IMR-90 (cell line): ENCODE data around the gene THBS4. TPM values are rescaled to one million over a fixed set of nuclear protein-coding genes. Genes with fewer than 3 reads are reported as not detected.

ENCODE experiments used
- ATAC-seq: fragments of 200-7000 bp; cut with Tn5 transposase; 2 replicates; pipeline ENCODE4 v1.9.1; 2020; ENCODE audit warnings: low read depth, mild to moderate bottlenecking, moderate library complexity
- BruUV-seq: library from RNA; stranded (reverse); fragments of 400-500 nt; replicated peaks from 2 replicates; lab custom pipeline; 2021; lab: Mats Ljungman, UMichigan
- CTCF ChIA-PET: fragments of 300-600 bp; formaldehyde crosslinking; extraction: SDS; loops from one replicate; lab custom pipeline; 2021; ENCODE audit warnings: antibody characterized with exemption; lab: Yijun Ruan, JAX
- POLR2A ChIA-PET: fragments of 300-600 bp; sonication (Branson Sonifier 250); formaldehyde crosslinking; loops from one replicate; lab custom pipeline; 2022; ENCODE audit warnings: antibody characterized with exemption; ENCODE audit not compliant: unreplicated experiment; lab: Charles Lee
- DNase-seq: peaks from one replicate; pipeline ENCODE4 v3.0.0; 2013
- H2AFZ ChIP-seq: replicated peaks from 2 replicates; pipeline ENCODE3; 2013; ENCODE audit warnings: low read length, mild to moderate bottlenecking; ENCODE audit not compliant: poor library complexity
- H2AK5ac ChIP-seq: 2 replicates; pipeline ENCODE4 v1.6.1; 2013; ENCODE audit warnings: low read depth, low read length, inconsistent platforms
- H2AK9ac ChIP-seq: replicated peaks from 2 replicates; pipeline ENCODE3; 2013; ENCODE audit warnings: mild to moderate bottlenecking, low read depth, low read length, moderate library complexity; ENCODE audit not compliant: poor library complexity
- H2BK120ac ChIP-seq: 2 replicates; pipeline ENCODE4 v1.6.1; 2013; ENCODE audit warnings: low read depth, low read length, inconsistent platforms
- H2BK15ac ChIP-seq: 3 replicates; pipeline ENCODE4 v1.6.1; 2013; ENCODE audit warnings: low read depth, low read length, inconsistent platforms
- H2BK20ac ChIP-seq: 2 replicates; pipeline ENCODE4 v1.6.1; 2013; ENCODE audit warnings: low read depth, mild to moderate bottlenecking, inconsistent platforms, low read length, moderate library complexity
- H2BK5ac ChIP-seq: 2 replicates; pipeline ENCODE4 v1.6.1; 2013; ENCODE audit warnings: mild to moderate bottlenecking, low read depth, low read length, inconsistent platforms; ENCODE audit not compliant: poor library complexity, severe bottlenecking
- H3K14ac ChIP-seq: replicated peaks from 2 replicates; pipeline ENCODE4 v1.6.1; 2013; ENCODE audit warnings: low read depth, low read length, inconsistent platforms
- H3K18ac ChIP-seq: 2 replicates; pipeline ENCODE4 v1.6.1; 2013; ENCODE audit warnings: low read depth, low read length, control low read depth
- H3K23ac ChIP-seq: 2 replicates; pipeline ENCODE4 v1.6.1; 2013; ENCODE audit warnings: low read depth, low read length, inconsistent platforms
- H3K27ac ChIP-seq: 2 replicates; pipeline ENCODE4 v1.5.1; 2013; ENCODE audit warnings: mild to moderate bottlenecking, control low read depth, low read length; ENCODE audit not compliant: insufficient read depth
- H3K27me3 ChIP-seq: 2 replicates; pipeline ENCODE4 v1.6.1; 2013; ENCODE audit warnings: low read length; ENCODE audit not compliant: control insufficient read depth, insufficient read depth
- H3K36me3 ChIP-seq: 2 replicates; pipeline ENCODE4 v1.6.1; 2013; ENCODE audit warnings: low read length, mixed read lengths; ENCODE audit not compliant: control insufficient read depth, insufficient read depth
- H3K4ac ChIP-seq: 2 replicates; pipeline ENCODE4 v1.6.1; 2013; ENCODE audit warnings: low read depth, low read length, inconsistent platforms
- H3K4me1 ChIP-seq: 2 replicates; pipeline ENCODE4 v1.6.1; 2013; ENCODE audit warnings: low read length, mixed read lengths; ENCODE audit not compliant: control insufficient read depth, insufficient read depth
- H3K4me2 ChIP-seq: 2 replicates; pipeline ENCODE4 v1.6.1; 2013; ENCODE audit warnings: low read depth, mild to moderate bottlenecking, control low read depth, low read length, moderate library complexity
- H3K4me3 ChIP-seq: 2 replicates; pipeline ENCODE4 v1.5.1; 2013; ENCODE audit warnings: low read depth, mild to moderate bottlenecking, control low read depth, low read length, moderate library complexity; ENCODE audit not compliant: insufficient read depth
- H3K56ac ChIP-seq: 2 replicates; pipeline ENCODE4 v1.6.1; 2013; ENCODE audit warnings: low read length, inconsistent platforms; ENCODE audit not compliant: insufficient read depth; ENCODE audit errors: extremely low read depth
- H3K79me1 ChIP-seq, 2 experiments: 2 replicates each; pipeline ENCODE4 v1.6.1; 2013; ENCODE audit warnings: low read length in 2 of 2, inconsistent platforms in 1 of 2, low read depth in 1 of 2
- H3K9ac ChIP-seq: 2 replicates; pipeline ENCODE4 v1.6.1; 2013; ENCODE audit warnings: low read depth, low read length, control low read depth
- H3K9me1 ChIP-seq: 2 replicates; pipeline ENCODE4 v1.6.1; 2013; ENCODE audit warnings: low read length, inconsistent platforms; ENCODE audit not compliant: insufficient read depth
- H3K9me3 ChIP-seq: 2 replicates; pipeline ENCODE4 v1.6.1; 2013; ENCODE audit warnings: low read length; ENCODE audit not compliant: control insufficient read depth, insufficient read depth
- H4K20me1 ChIP-seq: 2 replicates; pipeline ENCODE4 v1.6.1; 2013; ENCODE audit warnings: low read length, inconsistent platforms; ENCODE audit not compliant: insufficient read depth
- H4K5ac ChIP-seq: 2 replicates; pipeline ENCODE4 v1.6.1; 2013; ENCODE audit warnings: mild to moderate bottlenecking, low read depth, low read length, control low read depth
- H4K8ac ChIP-seq, 2 experiments: 2 replicates each; pipeline ENCODE4 v1.6.1; 2013; ENCODE audit warnings: low read depth in 2 of 2, low read length in 2 of 2, control low read depth in 1 of 2, inconsistent platforms in 1 of 2
- H4K91ac ChIP-seq: 2 replicates; pipeline ENCODE4 v1.6.1; 2013; ENCODE audit warnings: low read depth, low read length, inconsistent platforms; ENCODE audit not compliant: insufficient read depth
- BHLHE40 ChIP-seq: fragments of 150-350 bp; IDR thresholded peaks from 2 replicates; pipeline ENCODE4 v1.6.1; 2016; ENCODE audit warnings: mild to moderate bottlenecking, low read depth, low read length
- CEBPB ChIP-seq: IDR thresholded peaks from 2 replicates; pipeline ENCODE4 v1.6.1; 2012; ENCODE audit warnings: low read depth, low read length, improper control_type of control experiment
- CHD1 ChIP-seq: IDR thresholded peaks from 2 replicates; pipeline ENCODE4 v1.6.1; 2012; ENCODE audit warnings: low read depth, low read length, improper control_type of control experiment
- CTCF ChIP-seq: conservative IDR thresholded peaks from 2 replicates; pipeline ENCODE4 v1.5.1; 2012; ENCODE audit warnings: mild to moderate bottlenecking, low read depth, low read length, improper control_type of control experiment
- ELK1 ChIP-seq: fragments of 150-350 bp; IDR thresholded peaks from 2 replicates; pipeline ENCODE4 v1.6.1; 2016; ENCODE audit warnings: low read depth, mild to moderate bottlenecking, low read length, moderate library complexity, borderline replicate concordance
- MAFK ChIP-seq: IDR thresholded peaks from 2 replicates; pipeline ENCODE4 v1.6.1; 2012; ENCODE audit warnings: low read depth, low read length, improper control_type of control experiment
- NFE2L2 ChIP-seq: fragments of 150-350 bp; IDR thresholded peaks from 2 replicates; pipeline ENCODE4 v1.6.1; 2016; ENCODE audit warnings: low read depth, mild to moderate bottlenecking, low read length
- RFX5 ChIP-seq: IDR thresholded peaks from 2 replicates; pipeline ENCODE4 v1.8.0; 2012; ENCODE audit warnings: low read depth, mild to moderate bottlenecking, low read length, moderate library complexity
- WGBS, 2 experiments: methylation state at CpG; one replicate each; pipeline versions ENCODE4 v1.1.5 to v1.1.7; 2013; ENCODE audit warnings: missing lambda C conversion rate in 2 of 2; ENCODE audit not compliant: insufficient read length in 1 of 2; ENCODE audit errors: extremely low coverage in 2 of 2; 5-methylcytosine and 5-hydroxymethylcytosine counted together
- dilution Hi-C: fragments of 300-500 bp; cut with HindIII; formaldehyde crosslinking; loops from one replicate; pipeline ENCODE4 v1.14.3; 2018; ENCODE audit warnings: low sequenced_read_pairs; ENCODE audit not compliant: unreplicated experiment
- in situ Hi-C: fragments of 300-500 bp; cut with MboI; formaldehyde crosslinking; loops from 3 replicates; pipeline ENCODE4 v1.14.3; 2019; ENCODE audit warnings: low sequenced_read_pairs, inconsistent platforms, mixed read lengths
- intact Hi-C: fragments of 100-400 bp; cut with micrococcal nuclease; formaldehyde crosslinking; loops from 2 replicates; pipeline ENCODE4 v1.10.0; 2022
- polyA plus RNA-seq, 3 experiments: library from polyadenylated mRNA; depleted of rRNA; stranded (reverse); fragments of >200 nt; gene quantifications; 2 replicates each; pipeline ENCODE4 v1.2.3, GENCODE V29; 2012; ENCODE audit warnings: low replicate concordance in 1 of 3
- total RNA-seq: library from RNA; depleted of rRNA; stranded (reverse); fragments of >200 nt; gene quantifications from 2 replicates; pipeline ENCODE4 v1.2.3, GENCODE V29; 2012

THBS4 gene
- total and polyA plus RNA-seq, 2 of the 4 experiments (the other 2 are of a cell fraction) = 0.90 to 0.92 TPM

GRCh38 chr5:80106916-80107315 lies 71.8 kb downstream of the THBS4 start:
- intact Hi-C loops = no loop called here
- H2BK15ac ChIP-seq = no peak overlapping the region
- no peak overlapping the region for H2AFZ ChIP-seq
- H3K4me2 ChIP-seq = no peak overlapping the region
- H3K18ac ChIP-seq = no peak overlapping the region
- no peak overlapping the region for H2BK120ac ChIP-seq
- H4K8ac ChIP-seq = no peak overlapping the region
- H3K36me3 ChIP-seq = no peaks in the 10 kb centered on the region
- no CpG with 5 or more reads among the region's 5 CpGs for WGBS, 2 experiments
- no peak overlapping the region for H3K23ac ChIP-seq
- H2BK5ac ChIP-seq = no peak overlapping the region
- H2AK9ac ChIP-seq = no peak overlapping the region
- in situ Hi-C loops = no loop called here
- no peaks in the 10 kb centered on the region for H3K79me1 ChIP-seq
- TF ChIP-seq CHD1 = no peak
- no peak for TF ChIP-seq MAFK
- no peak for TF ChIP-seq CEBPB
- no peak for TF ChIP-seq NFE2L2
- TF ChIP-seq ELK1 = no peak
- TF ChIP-seq CTCF = no peak
- no peak for TF ChIP-seq BHLHE40
- no peak for TF ChIP-seq RFX5
- H3K14ac ChIP-seq = no peak overlapping the region
- CTCF ChIA-PET = interaction anchor here (1.1 kb wide), 1 partner anchor 16 kb away, joined by 3 read pairs; no protein-coding TSS in a partner anchor
- no peaks in the 10 kb centered on the region for H3K9me1 ChIP-seq
- no peak overlapping the region for H2BK20ac ChIP-seq
- no peak overlapping the region for H3K27ac ChIP-seq
- no TSS peak for BruUV-seq
- H4K20me1 ChIP-seq = no peaks in the 10 kb centered on the region
- no peak overlapping the region for H3K9ac ChIP-seq
- no peaks in the 10 kb centered on the region for H3K4me1 ChIP-seq
- no peak overlapping the region for H3K4ac ChIP-seq
- H4K5ac ChIP-seq = no peak overlapping the region
- H3K56ac ChIP-seq = no peak overlapping the region
- no peaks in the 10 kb centered on the region for H3K9me3 ChIP-seq
- no peak overlapping the region for H3K4me3 ChIP-seq
- H2AK5ac ChIP-seq = no peak overlapping the region
- POLR2A ChIA-PET = no interaction called here
- H4K91ac ChIP-seq = no peak overlapping the region
- DNase-seq (no peak), ATAC-seq (no peak)
- peaks cover 19% of the 10 kb centered on the region for H3K27me3 ChIP-seq
- dilution Hi-C loops = no loop called here
